Stimulated activated CD4-positive, alpha-beta T cell treated with anti-CD3 and anti-CD28 coated beads, Interleukin-2, amount 100 ng/mL, for 4 hours (primary cell): ENCODE results near the gene ANKAR.
A peak's percentile ranks its signal among the peaks of the same experiment; 100 is the strongest.
"Not testable (repeated sequence)": the region's sequence is repeated elsewhere in the genome, so short reads cannot be mapped to it uniquely, and the experiment has no call there.

Experiments used
- DNase-seq: peaks from one replicate; pipeline ENCODE4 v3.0.0-alpha.2; 2020; ENCODE audit warnings: low read depth

The ANKAR gene

DNA sequence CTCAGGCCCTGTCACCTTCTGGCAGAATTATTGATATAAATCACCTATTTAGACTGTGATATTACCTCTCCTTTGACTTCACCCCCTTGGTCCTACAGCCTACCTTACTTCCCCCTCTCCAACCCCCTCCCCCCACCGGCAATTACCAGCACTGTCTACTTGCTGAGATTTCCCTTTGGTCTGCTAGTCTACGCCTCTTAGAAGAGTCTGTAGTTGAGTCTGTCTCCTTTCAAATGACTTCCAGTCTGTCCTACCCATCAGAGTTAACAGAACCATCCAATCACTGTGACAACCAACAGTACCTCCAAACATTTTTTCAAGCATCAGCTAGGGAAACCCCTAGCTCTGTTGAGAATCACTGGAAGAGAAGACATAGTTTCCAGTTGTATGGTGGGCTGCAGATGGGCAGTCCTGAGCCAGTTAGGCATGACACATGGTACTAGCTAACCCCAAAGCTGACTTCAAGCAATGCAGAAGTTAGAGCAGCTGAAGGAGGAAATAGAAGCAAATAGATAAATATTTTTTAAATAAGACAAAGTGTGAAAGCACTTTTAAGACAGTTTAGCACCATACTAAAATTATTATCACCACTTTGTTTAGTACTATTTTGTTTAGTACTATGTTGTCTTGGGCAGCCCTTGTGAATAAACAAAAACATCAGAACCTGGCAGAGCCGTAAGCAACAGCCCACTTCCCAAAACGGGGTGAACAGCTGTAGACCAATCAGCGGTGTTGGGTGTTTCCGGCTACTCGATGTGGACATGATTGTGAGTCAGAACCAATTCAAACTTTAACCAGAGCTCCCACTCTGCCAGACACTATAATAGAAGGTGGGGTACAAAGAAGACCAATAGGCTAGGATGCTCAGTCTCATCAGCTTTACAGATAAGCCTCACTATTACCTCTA is 15.9 kb upstream of the ANKAR start:
- no peak for DNase-seq

DNA sequence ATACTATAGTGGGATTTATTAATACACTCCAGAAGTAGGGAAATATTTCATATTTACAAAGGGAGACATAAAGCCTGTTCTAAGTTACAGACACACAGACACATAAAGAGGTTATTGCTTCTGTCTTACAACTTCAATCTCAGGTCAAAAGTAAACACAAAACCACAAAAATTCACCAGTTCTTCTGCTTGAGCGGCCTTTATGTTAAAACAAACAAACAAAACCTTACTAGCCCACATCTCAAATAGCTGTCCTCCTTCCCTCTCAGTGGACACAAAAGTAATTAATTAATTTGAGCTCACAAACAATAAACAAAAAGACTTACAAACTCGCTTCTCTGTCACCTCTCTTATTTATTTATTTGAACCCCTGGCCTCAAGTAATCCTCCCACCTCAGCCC is 14.7 kb upstream of the ANKAR start:
- no peak for DNase-seq

DNA sequence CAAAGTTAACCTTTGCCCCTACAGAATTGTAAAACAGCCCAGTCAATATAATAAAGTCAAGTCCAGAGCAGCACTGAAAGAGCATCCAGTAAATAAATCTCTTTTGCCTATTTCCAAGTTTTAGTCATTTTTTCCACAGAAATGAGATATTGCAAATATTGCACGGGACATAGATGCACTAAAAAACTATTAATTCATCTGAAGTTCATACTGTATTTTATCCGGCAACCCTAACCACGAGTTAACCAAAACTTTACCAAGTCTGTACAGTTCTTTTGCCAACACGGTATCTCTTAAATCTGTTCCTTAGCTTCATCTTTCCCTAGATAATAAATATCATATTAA is 13.7 kb upstream of the ANKAR start:
- DNase-seq: no peak

DNA sequence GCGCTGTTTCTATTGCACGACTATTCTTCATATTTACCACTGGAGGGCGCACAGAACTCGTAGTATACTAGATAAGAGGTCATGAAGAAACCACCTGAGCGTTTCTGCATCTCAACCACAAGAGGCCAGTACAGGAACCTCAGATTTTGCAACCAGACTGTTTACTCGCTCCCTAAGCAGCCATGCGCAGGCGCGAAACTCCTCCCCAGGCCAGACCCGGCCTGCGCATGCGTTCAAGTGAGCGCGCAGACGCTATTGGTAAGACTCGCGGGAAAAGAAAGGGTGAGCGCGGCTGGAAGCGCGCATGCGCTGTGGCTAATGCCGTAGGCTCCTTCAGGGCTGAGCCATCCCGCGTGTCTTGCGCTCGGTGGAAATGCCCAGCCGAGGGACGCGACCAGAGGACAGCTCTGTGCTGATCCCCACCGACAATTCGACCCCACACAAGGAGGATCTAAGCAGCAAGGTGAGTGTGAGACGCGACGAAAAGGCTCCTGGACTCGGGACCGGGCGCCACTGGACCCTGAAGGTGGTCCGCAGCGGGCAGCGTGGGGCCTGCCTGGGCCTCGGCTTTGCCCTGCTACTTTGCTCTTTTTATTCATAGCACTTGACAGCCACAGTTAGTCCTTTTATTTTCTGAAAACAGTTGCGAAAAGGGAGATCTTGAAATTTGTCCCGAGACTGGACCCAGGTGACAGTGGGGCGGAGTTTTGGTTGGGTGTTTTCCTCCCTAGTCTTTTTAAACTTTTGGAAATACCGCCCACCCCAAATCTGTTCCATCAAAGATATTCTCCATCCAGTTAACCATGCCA is 13.1 kb upstream of the ANKAR start, which contains the start of gene ASNSD1:
Gene ASNSD1 (plus strand): TSS at position 312 of the 809 bp plus-strand sequence. CDS start 4,674 bp downstream, outside the sequence.
- DNase-seq: peak; percentile 99

DNA sequence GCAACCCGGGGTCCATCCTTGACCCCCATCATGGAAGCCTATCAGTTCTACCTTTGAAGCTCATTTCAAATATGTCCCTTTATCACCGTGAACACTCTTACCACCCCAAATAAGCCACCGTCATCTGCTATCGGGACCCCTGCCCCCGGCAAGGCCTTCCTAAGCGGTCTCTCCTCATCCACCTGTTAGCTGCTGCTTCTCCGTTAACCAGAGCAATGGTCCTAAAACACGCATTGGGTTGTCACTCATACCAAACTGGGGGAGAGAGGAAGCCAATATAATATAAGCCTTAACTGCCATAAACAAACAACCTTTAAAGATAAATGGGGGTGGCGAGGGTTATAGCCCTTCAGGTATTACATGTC is 12.5 kb upstream of the ANKAR start:
- DNase-seq: no peak

DNA sequence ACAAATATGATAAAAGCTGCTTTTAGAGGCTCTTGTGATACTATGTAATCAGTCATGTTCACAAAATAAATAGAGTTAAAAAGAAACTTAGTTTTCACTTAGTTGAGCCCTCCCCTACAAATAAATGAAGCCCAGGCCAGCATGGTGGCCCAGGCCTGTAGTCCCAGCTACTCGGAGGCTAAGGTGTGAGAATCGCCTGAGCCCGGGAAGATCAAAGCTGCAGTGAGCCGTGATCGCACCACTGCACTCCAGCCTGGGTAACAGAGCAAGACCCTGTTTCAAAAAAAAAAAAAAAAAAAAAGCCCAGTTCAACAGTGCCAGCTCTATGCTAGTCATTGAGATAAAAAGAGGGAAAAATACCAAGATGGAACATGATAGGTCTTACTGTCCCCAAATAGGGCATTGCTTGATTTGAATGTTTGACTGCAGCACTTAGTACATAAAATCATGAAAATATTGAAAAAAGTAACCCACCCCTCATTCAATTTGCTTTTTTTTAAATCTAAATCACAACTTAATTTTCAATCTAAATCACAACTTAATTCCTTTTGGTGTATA is 11.7 kb upstream of the ANKAR start:
- no peak for DNase-seq

DNA sequence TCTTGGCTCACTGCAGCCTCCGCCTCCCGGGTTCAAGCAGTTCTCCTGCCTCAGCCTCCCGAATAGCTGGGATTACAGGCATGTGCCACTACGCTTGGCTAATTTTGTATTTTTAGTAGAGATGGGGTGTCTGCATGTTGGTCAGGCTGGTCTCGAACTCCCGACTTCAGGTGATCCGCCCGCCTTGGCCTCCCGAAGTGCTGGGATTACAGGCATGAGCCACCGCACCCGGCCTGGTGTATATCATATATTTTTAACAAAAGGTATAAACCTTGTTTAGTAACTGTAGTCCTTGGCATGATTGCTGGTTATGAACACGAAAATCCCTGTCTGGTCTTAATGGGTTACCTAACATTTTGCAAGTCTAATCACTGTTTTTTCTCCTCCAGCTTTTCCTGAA is 11.2 kb upstream of the ANKAR start:
- DNase-seq: not testable (repeated sequence)

DNA sequence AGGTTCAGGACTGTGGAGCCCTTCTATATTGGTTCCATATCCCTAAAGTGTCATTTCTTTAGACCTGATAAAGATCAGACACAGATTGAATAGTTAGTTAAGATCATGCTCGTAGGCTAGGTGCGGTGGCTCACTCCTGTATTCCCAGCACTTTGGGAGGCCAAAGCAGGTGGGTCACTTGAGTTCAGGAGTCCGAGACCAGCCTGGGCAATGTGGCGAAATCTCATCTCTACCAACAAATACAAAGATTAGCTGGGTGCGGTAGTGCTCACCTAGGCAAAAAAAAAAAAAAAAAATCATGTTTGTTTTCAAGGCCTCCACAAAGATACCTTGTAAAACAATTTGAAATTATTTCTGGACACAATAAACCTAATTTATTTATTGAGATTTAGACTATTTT is 4.6 kb upstream of the ANKAR start:
- no peak for DNase-seq

DNA sequence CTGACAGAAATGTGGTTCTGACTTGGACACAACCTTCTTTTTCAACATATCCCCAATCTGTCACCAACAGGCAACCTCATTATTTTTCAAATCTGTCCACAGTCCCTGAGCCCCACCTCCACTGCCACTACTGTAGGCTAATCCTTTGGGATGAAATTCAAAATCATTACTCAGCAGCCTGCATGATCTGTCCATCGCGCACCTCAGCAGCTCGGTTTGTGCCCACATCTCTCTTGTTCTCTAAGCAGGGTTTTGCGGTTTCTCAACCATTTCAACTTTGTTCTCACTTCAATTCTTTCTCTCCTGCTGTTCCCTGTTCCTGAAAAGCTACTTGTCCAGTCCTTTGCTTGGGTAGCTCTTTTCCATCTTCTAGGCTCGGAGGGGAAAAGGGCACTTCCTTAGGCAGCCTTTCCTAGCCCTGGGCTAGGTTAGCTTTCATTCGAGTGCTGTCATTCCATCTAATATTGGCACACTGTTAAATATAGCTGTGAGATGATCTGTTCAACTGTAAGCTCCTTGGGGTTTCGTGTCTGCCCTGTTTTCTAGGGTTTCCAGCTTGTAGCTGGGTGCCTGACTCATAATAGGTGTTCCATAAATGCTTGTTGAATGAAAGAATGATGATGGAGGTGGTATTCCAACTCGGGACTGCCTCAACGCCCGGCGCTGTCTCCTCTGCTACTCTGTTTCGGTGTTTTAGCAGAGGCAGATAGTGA is 653 bp upstream of the ANKAR start:
- no peak for DNase-seq

DNA sequence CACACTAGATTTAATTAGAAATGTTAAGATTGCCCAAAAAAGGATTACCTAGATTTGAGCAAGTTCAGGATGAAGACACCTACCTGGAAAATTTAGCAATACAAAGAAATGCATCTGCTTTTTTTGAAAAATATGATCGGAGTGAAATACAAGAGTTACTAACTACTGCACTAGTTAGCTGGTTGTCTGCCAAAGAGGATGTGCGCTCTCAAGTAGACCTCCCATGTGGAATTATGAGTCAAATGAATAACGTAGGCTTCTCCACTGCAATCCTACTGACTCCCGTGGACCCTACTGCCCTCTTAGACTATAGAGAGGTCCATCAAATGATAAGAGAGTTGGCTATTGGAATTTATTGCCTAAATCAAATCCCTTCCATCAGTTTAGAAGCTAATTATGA is 2.0 kb downstream of the ANKAR start:
- DNase-seq: no peak

DNA sequence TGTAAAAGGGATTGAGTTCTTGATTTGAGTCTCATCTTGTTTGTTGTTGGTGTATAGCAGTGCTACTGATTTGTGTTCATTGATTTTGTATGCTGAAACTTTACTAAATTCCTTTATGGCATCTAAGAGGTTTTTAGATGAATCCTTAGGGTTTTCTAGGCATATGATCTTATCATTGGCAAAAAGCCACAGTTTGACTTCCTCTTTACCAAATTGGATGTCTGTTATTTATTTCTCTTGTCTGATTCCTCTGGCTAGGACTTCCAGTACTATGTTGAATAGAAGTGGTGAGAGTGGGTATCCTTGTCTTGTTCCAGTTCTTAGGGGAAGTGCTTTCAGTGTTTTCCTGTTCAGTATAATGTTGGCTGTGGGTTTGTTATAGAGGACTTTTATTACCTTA is 4.8 kb downstream of the ANKAR start:
- no peak for DNase-seq

DNA sequence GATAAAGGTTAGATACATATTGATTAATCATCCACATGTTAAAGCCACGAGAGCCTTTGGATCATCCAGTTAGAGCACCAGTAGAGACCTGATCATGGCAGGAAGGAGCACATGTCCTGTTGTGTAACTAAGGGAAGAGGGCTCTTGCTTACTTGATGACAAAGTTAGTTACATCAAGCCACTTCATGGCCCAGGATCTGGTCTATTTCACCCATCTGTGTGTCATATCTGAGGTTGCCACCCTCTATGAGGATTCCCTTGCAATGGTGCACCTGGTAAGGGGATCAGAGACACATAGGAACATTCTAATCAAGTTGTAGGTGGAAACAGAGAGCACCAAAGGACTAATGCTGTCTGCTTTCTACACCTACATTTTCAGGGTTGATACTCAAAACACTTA is 6.7 kb downstream of the ANKAR start:
- DNase-seq: no peak

DNA sequence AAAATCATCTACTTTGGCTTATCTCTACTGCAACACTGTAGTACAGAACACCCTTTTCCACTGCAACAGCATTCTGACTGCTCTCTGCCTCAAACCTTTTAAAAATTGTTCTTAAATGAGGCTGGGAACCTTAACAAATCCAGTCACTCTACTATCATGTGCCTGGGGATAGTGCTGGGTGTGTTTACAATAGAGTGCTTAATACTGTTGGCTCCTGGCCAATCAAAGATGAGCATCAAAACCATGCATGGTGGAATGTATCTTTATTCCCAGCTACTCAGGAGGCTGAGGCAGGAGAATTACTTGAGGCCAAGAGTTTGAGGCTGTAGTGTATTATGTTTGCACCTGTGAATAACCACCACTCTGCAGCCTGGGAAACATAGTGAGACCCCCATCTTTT is 7.4 kb downstream of the ANKAR start:
- no peak for DNase-seq

DNA sequence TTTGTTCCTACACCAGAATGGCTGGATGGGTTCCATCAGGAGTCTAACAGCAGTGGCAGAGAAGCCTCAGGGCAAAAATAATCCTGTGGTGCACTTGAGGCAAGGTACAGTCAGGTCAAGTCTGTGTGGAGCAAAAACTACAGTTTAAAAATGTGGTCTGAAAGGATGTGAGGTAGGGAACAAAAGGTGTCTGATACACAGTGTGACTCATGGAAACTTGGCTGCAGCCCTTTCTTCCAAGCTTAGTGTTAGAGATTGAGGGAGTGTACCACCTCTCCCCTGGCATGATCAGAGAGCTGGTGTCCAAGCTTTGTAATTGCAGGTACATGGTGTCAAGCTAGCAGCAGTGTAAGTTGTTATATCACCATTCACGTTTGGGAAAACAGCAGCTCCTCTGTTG is 8.9 kb downstream of the ANKAR start:
- DNase-seq: no peak

DNA sequence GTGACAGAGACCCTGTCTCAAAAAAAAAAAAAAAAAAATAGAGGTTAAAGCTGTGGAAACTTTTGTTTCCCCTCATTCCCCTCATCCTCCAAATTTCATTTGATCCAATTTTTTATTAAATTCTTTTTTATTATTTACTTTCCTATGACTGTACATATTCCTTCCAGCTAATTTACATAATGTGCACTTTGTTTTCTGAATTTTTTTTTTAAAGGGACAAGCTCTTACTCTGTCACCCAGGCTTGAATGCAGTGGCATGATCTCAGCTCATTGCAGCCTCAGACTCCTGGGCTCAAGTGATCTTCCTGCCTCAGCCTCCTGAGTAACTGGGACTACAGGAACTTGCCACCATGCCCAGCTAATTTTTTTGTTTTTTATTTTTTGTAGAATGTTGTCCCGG is 10.3 kb downstream of the ANKAR start:
- DNase-seq: no peak

DNA sequence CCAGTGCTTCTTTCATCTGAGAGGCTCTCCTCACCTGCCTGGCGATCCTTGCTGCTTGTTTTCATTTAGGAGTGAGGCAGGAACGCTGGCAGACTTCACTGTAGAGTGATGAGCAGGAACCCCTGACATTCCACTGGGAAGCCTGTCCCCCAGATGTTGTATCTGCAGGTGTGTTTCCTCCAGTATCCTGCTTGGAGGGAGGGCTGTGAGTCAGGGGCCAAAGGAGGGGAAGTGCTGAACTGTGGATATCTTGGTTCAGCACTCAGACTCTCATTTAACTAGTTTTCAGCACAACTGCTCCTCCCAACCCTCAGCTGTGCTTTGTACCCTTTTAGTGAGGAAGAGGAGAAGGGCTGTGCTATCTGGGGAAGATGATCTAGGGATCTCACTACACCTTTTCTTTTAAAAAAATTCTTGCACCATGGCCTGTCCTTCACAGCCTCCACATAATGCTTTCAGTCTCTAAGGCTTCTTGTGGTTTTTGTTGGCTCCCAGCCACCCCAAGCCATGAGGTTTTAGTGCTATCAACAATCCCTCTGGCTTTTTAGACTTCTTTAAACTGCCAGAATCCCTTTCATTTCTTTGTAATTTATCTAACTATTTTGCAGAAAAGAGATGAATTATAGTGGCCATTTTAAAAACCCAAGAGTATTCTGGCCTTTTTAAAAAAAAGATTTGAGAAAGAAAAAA is 11.2 kb downstream of the ANKAR start:
- no peak for DNase-seq

DNA sequence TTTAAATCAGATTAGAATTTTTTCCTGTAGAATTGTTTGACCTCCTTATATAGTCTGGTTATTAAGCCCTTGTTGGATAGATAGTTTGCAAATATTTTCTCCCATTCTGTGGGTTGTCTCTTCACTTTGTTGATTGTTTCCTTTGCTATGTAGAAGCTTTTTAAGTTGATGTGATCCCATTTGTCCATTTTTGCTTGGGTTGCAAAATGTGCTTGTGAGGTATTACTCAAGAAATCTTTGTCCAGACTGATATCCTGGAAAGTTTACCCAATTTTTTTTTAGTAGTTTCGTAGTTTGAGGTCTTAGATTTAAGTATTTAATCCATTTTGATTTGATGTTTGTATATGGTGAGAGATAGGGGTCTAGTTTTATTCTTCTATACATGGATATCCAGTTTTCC is 13.3 kb downstream of the ANKAR start:
- not testable (repeated sequence) for DNase-seq

DNA sequence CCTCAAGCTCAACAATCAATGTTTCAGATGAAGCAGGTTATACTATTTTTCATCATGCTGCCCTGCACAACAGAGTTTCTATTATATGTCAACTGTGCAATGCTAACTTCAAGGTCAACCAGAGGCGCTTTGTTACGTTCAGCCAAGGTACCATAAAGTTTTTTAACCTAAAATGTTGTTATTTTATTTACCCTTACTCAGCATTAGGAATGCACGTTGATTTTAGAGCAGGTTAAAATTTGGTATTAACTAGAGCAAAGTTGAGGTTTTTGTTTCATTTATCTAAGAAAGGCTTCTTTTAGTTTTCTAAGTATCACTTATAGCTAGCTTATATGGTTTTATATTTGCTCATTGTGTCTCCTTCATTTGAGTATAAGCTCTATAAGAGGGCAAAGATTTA is 21.8 kb downstream of the ANKAR start:
- DNase-seq: no peak

DNA sequence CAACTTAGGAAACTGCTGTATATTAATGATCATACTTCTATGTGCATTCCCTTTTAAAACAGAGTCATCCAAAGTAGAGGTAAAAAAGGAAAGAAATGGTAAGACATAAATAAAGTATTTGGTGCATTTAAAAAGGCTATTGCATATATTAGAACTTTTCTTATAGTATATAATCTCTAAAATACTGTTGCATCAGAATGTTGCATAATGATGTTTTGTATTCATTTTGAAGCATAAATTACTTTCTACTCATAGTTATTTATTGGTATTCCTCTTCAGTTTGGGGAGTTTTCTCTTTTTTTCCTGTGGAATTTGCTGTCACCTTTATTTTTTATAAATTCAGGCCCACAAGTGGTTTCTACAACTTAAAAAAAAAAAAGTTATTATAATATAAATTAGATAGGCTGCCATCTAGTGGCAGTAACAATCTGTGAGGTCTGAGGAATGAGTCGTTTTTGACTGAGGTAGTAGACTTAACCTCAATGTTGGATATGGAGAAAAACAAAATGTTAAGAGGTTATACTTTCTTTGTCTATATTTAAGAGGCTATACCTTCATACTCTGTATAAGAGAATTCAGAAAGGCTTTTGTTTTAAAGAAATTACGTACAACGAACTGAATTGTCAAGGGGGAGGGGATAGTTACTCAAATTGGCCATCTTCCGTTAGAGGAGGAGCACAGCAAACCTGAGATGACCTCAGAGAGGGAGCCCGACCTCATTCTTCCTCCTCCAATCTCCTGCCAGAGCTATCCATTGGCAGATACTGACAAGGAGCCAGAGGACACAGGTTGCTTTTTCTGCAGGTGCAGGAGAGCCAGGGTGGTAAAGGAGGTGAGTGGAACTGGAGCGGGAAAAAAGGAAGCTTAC is 23.8 kb downstream of the ANKAR start:
- DNase-seq: peak; percentile 24

DNA sequence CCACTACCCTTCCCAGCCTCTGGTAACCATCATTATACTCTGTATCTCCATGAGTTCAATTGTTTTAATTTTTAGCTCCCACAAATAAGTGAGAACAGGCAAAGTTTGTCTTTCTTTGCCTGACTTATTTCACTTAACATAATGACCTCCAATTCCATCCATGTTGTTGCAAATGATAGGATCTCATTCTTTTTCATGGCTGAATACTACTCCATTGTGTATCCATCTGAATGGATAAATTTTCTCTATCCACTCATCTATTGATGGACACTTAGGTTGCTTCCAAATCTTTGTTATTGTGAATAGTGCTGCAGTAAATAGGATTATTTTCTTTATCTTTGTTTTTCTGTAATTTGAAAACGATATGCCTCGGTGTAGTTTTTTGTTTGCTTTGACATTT is 26.2 kb downstream of the ANKAR start:
- DNase-seq: no peak

DNA sequence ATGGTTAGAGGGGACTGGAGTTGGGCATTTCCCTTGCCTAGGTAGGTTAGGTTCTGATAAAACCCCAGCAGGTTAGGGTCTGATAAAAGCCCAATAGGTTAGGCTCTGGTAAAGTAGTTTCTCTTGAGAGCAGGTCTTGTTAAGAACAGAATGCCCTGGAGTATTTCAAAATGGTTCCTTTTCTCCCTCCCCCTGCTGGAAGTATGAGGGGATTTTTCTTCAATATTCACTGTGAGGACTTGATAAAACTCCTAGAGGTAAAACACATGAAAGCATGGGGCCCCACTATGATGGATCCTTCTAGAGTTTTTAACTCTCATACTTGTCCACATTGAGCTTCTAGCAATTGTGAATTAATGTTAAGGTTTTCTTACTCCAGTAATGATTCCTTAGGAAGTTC is 27.6 kb downstream of the ANKAR start:
- DNase-seq: no peak
